ENCODE results near the gene SVIL. TPM values are rescaled to one million over a fixed set of nuclear protein-coding genes. Genes with fewer than 3 reads are reported as not detected.

The SVIL gene
- polyA plus RNA-seq, 1 donor from 2014 or later: 7.3 TPM

DNA sequence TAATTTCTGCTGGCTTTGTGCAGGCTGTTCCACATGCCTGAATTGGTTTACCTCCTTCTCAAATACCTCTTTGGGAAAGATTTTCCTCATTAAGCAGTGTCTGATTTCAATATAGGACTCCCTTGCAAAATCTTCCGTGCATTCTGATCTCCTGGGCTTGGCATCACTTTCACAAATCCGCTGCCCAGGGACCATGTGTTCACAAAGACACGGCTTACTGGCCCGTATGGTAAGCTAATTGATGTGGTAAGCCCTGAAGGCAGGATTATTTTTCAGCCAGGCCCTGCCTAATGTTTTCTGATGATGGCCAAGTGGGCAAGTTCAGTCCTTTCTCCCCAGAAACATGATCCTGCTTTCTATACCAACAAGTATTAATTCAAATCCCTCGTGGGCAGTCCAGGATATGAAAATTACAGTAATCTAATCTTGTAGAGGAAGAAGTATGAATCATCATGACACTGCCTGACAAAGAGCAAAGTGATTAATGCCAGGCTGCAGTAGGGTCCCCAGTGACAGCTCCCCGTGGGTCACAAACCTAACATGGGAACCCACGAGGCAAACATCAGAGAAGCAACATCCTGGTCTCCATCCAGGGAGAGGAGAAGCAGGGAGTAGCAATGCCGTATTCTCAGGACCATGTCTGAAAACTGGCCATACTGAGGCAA, 11.6 kb upstream of the SVIL start:
- TF ChIP-seq MXI1 (conservative IDR thresholded peaks at IDR 0.05; ENCODE audit: poor library complexity, severe bottlenecking) (no peak), EZH2 (IDR thresholded peaks at IDR 0.05; ENCODE audit: borderline replicate concordance, insufficient read depth, low read length, poor library complexity, severe bottlenecking) (no peak), POLR2AphosphoS5 (IDR thresholded peaks at IDR 0.05) (no peak), EP300 (conservative IDR thresholded peaks at IDR 0.05; ENCODE audit: poor library complexity, severe bottlenecking) (no peak), TAF1 (IDR thresholded peaks at IDR 0.05; ENCODE audit: low read depth) (no peak), RAD21 (conservative IDR thresholded peaks at IDR 0.05) (no peak), SMC3 (conservative IDR thresholded peaks at IDR 0.05; ENCODE audit: poor library complexity) (no peak)
- TF ChIP-seq, protein P1, sequence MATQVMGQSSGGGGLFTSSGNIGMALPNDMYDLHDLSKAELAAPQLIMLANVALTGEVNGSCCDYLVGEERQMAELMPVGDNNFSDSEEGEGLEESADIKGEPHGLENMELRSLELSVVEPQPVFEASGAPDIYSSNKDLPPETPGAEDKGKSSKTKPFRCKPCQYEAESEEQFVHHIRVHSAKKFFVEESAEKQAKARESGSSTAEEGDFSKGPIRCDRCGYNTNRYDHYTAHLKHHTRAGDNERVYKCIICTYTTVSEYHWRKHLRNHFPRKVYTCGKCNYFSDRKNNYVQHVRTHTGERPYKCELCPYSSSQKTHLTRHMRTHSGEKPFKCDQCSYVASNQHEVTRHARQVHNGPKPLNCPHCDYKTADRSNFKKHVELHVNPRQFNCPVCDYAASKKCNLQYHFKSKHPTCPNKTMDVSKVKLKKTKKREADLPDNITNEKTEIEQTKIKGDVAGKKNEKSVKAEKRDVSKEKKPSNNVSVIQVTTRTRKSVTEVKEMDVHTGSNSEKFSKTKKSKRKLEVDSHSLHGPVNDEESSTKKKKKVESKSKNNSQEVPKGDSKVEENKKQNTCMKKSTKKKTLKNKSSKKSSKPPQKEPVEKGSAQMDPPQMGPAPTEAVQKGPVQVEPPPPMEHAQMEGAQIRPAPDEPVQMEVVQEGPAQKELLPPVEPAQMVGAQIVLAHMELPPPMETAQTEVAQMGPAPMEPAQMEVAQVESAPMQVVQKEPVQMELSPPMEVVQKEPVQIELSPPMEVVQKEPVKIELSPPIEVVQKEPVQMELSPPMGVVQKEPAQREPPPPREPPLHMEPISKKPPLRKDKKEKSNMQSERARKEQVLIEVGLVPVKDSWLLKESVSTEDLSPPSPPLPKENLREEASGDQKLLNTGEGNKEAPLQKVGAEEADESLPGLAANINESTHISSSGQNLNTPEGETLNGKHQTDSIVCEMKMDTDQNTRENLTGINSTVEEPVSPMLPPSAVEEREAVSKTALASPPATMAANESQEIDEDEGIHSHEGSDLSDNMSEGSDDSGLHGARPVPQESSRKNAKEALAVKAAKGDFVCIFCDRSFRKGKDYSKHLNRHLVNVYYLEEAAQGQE (IDR thresholded peaks at IDR 0.05; ENCODE audit: borderline replicate concordance): no peak
- TF ChIP-seq, protein P2, sequence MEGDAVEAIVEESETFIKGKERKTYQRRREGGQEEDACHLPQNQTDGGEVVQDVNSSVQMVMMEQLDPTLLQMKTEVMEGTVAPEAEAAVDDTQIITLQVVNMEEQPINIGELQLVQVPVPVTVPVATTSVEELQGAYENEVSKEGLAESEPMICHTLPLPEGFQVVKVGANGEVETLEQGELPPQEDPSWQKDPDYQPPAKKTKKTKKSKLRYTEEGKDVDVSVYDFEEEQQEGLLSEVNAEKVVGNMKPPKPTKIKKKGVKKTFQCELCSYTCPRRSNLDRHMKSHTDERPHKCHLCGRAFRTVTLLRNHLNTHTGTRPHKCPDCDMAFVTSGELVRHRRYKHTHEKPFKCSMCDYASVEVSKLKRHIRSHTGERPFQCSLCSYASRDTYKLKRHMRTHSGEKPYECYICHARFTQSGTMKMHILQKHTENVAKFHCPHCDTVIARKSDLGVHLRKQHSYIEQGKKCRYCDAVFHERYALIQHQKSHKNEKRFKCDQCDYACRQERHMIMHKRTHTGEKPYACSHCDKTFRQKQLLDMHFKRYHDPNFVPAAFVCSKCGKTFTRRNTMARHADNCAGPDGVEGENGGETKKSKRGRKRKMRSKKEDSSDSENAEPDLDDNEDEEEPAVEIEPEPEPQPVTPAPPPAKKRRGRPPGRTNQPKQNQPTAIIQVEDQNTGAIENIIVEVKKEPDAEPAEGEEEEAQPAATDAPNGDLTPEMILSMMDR (IDR thresholded peaks at IDR 0.05; ENCODE audit: poor library complexity, severe bottlenecking): no peak
- no peak overlapping the region for H3K4me2 ChIP-seq (ENCODE audit: low read length)
- H4K20me1 ChIP-seq (ENCODE audit: insufficient read depth): no peaks in the 10 kb centered on the region
- peaks cover 3% of the 10 kb centered on the region for H3K79me2 ChIP-seq (replicated peaks; ENCODE audit: insufficient read depth, low read length)
- H3K27ac ChIP-seq (ENCODE audit: low read length): no peak overlapping the region
- H3K27me3 ChIP-seq (ENCODE audit: insufficient read depth, low read depth, low read length): no peaks in the 10 kb centered on the region
- H3K36me3 ChIP-seq (ENCODE audit: insufficient read depth, low read length): no peaks in the 10 kb centered on the region
- no peaks in the 10 kb centered on the region for H3K9me2 ChIP-seq (ENCODE audit: insufficient read depth, low read length)
- no peak overlapping the region for H3K4me3 ChIP-seq (ENCODE audit: low read length)
- no peak overlapping the region for H2AFZ ChIP-seq (ENCODE audit: low read depth, low read length)
- no peaks in the 10 kb centered on the region for H3F3A ChIP-seq (ENCODE audit: insufficient read depth, low read length, poor library complexity, severe bottlenecking)
- no peak overlapping the region for H3K9ac ChIP-seq (ENCODE audit: low read length)
- H3K9me3 ChIP-seq (ENCODE audit: low read length): no peaks in the 10 kb centered on the region

DNA sequence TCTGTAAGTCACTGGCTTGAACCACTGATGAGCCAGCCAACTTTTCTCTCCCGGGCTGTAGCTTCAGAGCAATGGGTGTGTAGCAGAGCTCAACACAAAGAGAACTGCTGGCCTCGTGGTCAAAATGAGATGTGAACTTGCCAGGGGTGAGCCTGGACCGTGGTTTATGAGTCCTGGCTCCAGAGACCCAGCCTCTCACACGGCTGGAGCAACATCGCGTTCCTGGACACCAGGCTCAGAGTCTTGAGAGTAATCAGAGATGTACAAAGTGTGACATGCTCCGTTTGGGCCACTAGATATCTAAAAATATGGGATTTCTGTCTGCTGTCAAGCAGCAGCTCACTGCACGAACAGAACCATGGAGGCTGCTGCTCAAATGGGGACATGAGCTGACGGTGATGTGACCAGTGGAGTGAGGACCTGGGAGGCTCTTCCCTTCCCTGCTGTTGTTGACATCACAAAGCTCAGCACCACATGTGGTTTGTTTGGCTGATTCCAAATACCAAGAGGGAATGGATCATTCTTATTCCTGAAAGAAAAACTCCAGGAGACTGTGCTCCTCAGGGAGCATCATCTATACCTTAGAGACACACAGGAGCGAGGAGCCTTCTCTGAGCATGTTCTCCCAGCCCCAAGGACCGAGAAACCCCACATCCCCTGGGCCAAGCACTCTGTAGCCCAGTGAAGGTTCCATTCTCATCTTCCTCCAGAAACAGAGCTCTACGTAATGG, 9.2 kb upstream of the SVIL start:
- H3K9me2 ChIP-seq (ENCODE audit: insufficient read depth, low read length): no peaks in the 10 kb centered on the region
- H3K4me2 ChIP-seq (ENCODE audit: low read length): no peak overlapping the region
- H3K9me3 ChIP-seq (ENCODE audit: low read length): no peaks in the 10 kb centered on the region
- TF ChIP-seq TAF1 (IDR thresholded peaks at IDR 0.05; ENCODE audit: low read depth) (no peak), EZH2 (IDR thresholded peaks at IDR 0.05; ENCODE audit: borderline replicate concordance, insufficient read depth, low read length, poor library complexity, severe bottlenecking) (no peak), MXI1 (conservative IDR thresholded peaks at IDR 0.05; ENCODE audit: poor library complexity, severe bottlenecking) (no peak), POLR2AphosphoS5 (IDR thresholded peaks at IDR 0.05) (no peak), RAD21 (conservative IDR thresholded peaks at IDR 0.05) (no peak), EP300 (conservative IDR thresholded peaks at IDR 0.05; ENCODE audit: poor library complexity, severe bottlenecking) (no peak), SMC3 (conservative IDR thresholded peaks at IDR 0.05; ENCODE audit: poor library complexity) (no peak)
- no peaks in the 10 kb centered on the region for H3F3A ChIP-seq (ENCODE audit: insufficient read depth, low read length, poor library complexity, severe bottlenecking)
- no peaks in the 10 kb centered on the region for H3K79me2 ChIP-seq (replicated peaks; ENCODE audit: insufficient read depth, low read length)
- H3K36me3 ChIP-seq (ENCODE audit: insufficient read depth, low read length): no peaks in the 10 kb centered on the region
- no peak overlapping the region for H3K4me3 ChIP-seq (ENCODE audit: low read length)
- no peak overlapping the region for H3K9ac ChIP-seq (ENCODE audit: low read length)
- H2AFZ ChIP-seq (ENCODE audit: low read depth, low read length): no peak overlapping the region
- H3K27me3 ChIP-seq (ENCODE audit: insufficient read depth, low read depth, low read length): no peaks in the 10 kb centered on the region
- H3K27ac ChIP-seq (ENCODE audit: low read length): no peak overlapping the region
- no peaks in the 10 kb centered on the region for H4K20me1 ChIP-seq (ENCODE audit: insufficient read depth)
